GM19468 (cell line): ENCODE measurements around the gene CHRNB4.
"Not testable (repeated sequence)": the region's sequence is repeated elsewhere in the genome, so short reads cannot be mapped to it uniquely, and the experiment has no call there.

Experiments
- ATAC-seq: cut with Tn5 transposase; IDR thresholded peaks from one replicate; pipeline ENCODE4 v1.9.1; 2021; ENCODE audit warnings: mild to moderate bottlenecking, moderate library complexity, moderate number of reproducible peaks; ENCODE audit not compliant: unreplicated experiment; ENCODE audit errors: extremely low read depth

Gene CHRNB4, protein sequence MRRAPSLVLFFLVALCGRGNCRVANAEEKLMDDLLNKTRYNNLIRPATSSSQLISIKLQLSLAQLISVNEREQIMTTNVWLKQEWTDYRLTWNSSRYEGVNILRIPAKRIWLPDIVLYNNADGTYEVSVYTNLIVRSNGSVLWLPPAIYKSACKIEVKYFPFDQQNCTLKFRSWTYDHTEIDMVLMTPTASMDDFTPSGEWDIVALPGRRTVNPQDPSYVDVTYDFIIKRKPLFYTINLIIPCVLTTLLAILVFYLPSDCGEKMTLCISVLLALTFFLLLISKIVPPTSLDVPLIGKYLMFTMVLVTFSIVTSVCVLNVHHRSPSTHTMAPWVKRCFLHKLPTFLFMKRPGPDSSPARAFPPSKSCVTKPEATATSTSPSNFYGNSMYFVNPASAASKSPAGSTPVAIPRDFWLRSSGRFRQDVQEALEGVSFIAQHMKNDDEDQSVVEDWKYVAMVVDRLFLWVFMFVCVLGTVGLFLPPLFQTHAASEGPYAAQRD

DNA sequence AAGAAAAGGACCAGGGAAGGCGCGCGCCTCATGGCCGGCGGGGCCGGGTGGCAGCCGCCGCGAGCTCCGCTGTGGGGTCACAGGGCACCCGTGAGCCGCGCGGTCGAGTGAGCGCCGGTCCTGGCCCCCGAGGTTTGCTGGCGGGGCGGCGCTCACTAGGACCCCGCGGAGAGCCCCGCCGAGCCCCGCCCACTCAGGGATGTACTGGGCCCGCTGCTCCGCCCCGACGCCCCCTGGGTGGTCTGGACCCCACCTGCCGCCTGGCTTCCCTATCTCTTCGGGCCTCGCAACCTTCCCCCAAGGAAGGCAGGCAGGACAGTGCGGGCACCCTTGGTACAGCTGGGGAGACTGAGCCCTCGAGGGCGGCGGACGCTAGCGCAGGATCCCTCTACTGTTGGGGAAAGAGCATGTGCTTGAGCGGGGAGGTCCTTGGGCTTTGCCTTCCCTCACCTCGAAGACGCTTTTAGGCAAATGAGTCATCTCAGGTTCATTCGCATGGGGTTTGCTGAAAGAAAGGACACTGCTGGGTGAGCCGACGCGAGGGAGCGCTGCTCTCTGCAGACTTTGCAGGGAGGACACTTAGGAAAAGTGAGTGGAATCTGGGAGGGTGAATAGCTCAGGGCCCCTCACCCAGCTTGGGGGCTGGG lies at the start of gene CHRNB4:
TSS of gene CHRNB4 (minus strand) at position 109 of the 647 bp plus-strand sequence. CDS start at position 32, 77 bp downstream.
- ATAC-seq, result no peak

GRCh38 chr15:78689626-78690025 lies 48.6 kb upstream of the CHRNB4 start:
- no peak for ATAC-seq

GRCh38 chr15:78685925-78686324 lies 44.9 kb upstream of the CHRNB4 start:
- ATAC-seq, result no peak

DNA sequence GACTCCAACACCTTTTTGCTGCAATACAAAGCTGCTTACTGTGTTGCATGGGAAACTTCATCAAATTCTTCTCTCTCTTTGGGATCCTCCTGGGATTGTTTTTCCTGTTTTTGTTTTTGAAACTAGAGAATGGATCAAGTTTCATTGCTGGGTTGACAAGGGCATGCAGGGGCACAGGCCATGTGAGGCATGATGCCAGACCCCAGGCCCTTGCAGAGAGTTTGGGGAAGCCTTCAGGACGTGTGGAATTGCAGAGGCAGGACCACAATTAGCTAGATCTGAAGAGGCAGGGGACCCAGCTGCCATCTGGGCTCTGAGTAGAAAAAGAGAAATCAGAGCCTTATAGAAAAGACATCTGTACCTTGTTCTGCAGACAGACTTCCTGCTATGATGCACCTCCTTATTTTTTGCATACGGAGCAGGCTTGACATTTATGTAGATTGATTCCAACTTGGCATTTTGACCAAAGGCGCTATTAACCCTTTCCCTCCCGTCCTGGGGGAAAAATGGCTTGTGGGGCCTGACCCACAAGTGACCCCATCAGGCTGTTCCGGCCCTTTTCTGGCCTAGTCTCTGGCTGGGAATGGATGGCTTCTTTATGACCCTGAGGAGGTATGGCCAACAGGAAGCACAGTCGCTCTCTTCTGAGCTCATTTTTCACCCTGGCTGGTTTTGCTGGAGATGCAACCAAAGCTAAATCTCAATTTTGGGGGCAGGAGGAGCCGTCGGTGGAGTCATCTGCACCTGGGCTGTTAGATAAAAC lies 44.3 kb upstream of the CHRNB4 start:
- ATAC-seq, result no peak

DNA sequence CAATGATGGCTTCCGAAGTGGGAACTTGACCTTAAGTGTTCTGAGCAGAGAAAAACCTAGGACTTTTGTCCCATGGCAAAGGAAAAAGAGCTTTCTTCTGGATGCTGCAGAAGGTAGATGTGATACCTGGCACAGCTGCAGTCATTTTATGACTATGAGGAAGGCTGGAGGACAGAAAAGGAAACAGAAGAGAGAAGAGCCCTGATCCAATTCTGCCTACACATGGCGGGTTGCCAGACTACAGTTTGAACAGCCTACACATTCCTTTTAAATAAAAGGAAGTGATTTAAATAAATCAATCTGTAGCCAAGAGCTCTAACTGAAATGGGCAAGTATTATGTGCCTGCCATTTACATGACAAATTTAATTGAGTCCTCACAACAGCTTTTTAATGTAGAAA lies 43.6 kb upstream of the CHRNB4 start:
- no peak for ATAC-seq

GRCh38 chr15:78683599-78683998 lies 42.6 kb upstream of the CHRNB4 start:
- ATAC-seq, result not testable (repeated sequence)

- no peak for ATAC-seq
These were observed 41.8 kb upstream of the CHRNB4 start for GRCh38 chr15:78682693-78683410.

- no peak for ATAC-seq
These were observed 41.1 kb upstream of the CHRNB4 start for GRCh38 chr15:78682004-78682651.

- ATAC-seq, result no peak
These were observed 40.4 kb upstream of the CHRNB4 start for GRCh38 chr15:78681281-78682003.

DNA sequence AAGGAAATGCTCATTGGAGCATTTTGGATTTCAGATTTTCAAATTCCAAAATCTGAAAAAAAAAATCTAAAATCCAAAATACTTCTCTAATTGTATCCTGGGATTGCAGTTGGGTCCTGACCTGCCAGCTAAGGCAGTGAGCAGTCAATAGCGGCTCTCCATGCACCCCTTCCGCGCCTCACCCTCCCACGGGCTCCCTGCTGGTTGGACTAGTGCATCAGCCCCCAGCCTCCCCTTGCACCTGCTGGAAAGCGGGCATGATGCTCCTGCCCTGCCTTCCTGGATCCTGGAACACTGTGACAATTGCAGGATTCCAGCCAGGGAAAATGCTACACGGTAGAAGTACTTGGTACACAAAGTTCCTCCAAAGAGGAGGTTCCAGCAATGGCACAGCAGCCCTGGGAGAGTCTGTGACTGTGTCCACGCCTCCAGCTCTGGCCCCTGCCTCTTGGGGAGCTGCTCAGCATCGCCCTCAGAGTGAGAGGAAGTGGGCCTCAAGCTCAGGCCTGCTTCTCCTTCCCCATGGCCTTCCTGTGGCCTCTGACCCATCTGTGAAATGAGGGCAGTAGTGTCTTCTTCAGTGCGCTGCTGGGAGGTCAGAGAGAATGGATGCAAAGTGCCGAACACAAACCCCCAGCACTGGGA lies 39.5 kb upstream of the CHRNB4 start:
- ATAC-seq, result no peak

DNA sequence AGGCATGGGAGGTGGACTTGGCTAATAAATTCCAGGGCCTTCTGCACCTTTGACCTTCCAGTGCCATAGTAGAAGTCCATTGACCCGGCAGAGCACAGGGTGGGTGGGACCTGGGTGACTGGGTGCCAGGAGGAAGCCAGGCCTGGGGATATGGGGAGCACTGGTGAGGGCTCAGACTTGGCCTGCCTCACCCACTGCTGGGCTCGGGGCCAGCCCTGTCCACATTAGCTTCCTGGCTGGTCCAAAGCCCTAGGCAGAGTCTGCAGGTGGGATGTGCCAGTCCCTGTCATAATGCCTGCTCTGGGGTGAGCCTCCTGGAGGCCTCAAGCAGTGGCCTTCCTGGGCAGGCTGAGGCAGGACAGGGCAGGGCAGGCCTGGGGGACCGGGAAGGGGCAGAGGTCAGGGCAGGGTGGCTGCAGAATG lies 38.1 kb upstream of the CHRNB4 start:
- ATAC-seq, result no peak

DNA sequence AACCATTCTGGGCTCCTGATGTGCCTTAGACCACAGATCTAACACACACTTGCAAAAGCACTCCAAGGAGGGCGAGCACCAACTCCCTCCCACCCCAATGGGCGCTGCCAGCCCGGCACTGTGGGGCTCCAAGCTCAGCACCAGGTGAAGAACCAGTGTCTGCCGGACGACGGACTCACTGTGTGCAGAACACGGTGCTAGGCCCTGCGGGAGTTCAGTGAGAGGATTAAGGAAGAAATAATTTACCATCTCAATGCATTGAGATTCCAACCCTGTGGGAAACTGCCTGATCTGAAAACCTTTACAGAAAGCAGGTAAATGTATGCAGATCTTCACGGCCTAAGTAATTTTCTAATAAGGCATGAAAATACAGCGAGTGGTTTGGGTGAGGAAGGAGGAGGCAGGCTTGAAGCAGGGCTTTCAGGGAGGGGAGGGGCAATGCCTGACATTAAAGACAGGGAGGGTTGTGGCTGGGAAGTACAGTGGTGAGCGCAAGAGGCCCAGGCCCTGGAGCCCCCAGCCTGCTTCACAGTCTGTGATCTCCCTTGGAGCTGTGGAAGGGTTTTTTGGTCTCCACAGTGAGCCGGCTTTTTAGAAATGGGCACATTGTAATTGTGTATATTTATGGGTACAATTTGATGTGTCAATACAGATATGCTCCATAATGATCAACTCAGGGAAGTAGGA lies 35.6 kb upstream of the CHRNB4 start:
- ATAC-seq, result no peak

GRCh38 chr15:78675617-78676360 lies 34.8 kb upstream of the CHRNB4 start:
- no peak for ATAC-seq

DNA sequence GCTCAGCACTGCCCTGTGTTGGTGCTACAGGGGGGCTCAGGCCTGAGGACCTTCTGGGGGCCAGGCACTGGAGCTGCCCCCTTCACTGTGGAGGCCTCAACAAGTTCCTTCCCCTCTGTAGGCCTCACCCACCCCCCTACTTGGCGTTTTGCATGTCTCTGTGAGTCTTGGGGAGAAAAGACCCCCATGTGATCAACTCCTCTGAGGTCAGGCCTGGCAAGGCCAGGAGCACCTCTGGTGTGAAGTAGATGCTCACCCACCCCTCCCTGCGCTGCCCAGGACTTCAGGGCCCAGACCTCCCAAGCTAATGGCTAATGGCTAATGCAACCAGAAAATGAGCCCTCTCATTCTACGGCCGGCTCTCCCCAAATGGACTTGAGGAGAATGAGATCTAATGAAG lies 34.2 kb upstream of the CHRNB4 start:
- ATAC-seq, result no peak

DNA sequence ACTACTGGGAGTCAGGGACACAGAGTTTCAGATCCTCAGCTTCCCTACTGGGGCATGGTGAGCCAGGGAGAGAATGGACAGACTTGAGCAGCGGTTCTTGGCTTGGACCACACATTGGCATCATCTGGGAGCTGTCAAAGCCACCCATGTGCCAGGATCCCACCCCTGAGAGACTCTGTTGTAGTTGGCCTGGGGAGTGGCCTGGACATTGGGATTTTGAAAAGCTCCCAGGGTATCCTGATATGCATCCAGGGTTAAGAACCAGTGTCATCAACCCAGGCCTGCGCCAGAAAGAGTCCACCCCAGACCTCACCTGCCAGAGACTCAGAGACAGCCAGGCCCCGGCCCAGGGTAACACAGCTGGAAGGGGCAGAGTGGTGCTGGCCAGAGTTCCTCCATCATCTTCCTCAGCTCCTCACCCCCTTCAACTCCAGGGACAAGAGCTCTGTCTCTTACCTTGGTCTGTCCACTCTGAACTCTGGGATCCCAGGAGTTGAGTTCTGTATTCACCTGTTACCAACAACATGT lies 33.0 kb upstream of the CHRNB4 start:
- ATAC-seq, result no peak

DNA sequence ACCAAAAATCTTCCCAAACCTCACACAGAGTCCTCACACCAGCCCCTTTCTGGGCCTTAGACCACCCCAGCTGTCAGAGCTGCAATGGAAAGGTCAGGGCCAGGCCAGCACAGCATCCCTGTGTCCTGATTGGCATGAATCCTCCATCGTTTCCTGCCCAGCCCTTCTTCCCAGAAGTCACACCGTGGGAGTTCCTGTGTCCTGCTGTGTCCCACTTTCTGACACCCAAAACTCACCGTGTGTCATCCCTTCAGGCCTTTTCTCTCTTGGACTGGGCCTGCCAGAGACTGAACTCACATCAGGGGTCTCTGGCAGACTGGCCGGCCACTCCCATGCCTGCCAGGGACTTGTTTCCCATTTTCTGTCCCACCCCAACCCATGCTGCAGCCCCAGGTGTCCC lies 32.5 kb upstream of the CHRNB4 start:
- no peak for ATAC-seq
